ENCODE measurements around the gene TRMT61B.

Gene TRMT61B

DNA sequence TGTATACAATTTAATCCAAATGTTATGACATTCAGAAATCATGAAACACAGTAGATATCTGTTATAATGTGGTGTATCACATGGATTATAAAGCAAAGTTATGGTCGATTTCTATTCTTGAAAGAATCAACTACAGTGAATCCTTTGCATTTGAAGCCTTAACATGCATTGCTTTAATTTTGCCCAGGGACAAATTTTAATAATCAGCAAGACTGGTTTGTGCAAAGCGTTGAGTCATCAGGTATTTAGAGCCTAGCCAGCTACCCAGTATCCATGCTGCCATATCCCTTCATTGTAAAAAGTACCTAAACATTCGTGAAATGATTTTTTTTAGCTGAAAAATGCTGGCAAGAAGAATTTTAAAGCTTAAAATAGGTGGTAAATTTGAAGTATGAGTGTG lies 68.4 kb downstream of the TRMT61B start:
- in situ Hi-C loops (cut with MboI; ENCODE audit: low sequenced_read_pairs, unreplicated experiment): loop anchor here (25.0 kb wide), 1 partner anchor 386 kb away; no protein-coding TSS in a partner anchor
- DNase-seq (ENCODE audit: low spot score): no peak
- TF ChIP-seq, protein P1, sequence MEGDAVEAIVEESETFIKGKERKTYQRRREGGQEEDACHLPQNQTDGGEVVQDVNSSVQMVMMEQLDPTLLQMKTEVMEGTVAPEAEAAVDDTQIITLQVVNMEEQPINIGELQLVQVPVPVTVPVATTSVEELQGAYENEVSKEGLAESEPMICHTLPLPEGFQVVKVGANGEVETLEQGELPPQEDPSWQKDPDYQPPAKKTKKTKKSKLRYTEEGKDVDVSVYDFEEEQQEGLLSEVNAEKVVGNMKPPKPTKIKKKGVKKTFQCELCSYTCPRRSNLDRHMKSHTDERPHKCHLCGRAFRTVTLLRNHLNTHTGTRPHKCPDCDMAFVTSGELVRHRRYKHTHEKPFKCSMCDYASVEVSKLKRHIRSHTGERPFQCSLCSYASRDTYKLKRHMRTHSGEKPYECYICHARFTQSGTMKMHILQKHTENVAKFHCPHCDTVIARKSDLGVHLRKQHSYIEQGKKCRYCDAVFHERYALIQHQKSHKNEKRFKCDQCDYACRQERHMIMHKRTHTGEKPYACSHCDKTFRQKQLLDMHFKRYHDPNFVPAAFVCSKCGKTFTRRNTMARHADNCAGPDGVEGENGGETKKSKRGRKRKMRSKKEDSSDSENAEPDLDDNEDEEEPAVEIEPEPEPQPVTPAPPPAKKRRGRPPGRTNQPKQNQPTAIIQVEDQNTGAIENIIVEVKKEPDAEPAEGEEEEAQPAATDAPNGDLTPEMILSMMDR (IDR thresholded peaks at IDR 0.05; ENCODE audit: borderline replicate concordance, control extremely low read depth, extremely low read depth, insufficient read depth, missing control alignments): no peak

Measured in GM13976 (cell line).